ENCODE data around the gene RGS14. TPM values are rescaled to one million over a fixed set of nuclear protein-coding genes. Genes with fewer than 3 reads are reported as not detected.

Gene RGS14
- polyA plus RNA-seq, 1 donor (not counting 4 experiments of a cell fraction or from before 2014, with no cell fraction given), result 8.6 TPM

DNA sequence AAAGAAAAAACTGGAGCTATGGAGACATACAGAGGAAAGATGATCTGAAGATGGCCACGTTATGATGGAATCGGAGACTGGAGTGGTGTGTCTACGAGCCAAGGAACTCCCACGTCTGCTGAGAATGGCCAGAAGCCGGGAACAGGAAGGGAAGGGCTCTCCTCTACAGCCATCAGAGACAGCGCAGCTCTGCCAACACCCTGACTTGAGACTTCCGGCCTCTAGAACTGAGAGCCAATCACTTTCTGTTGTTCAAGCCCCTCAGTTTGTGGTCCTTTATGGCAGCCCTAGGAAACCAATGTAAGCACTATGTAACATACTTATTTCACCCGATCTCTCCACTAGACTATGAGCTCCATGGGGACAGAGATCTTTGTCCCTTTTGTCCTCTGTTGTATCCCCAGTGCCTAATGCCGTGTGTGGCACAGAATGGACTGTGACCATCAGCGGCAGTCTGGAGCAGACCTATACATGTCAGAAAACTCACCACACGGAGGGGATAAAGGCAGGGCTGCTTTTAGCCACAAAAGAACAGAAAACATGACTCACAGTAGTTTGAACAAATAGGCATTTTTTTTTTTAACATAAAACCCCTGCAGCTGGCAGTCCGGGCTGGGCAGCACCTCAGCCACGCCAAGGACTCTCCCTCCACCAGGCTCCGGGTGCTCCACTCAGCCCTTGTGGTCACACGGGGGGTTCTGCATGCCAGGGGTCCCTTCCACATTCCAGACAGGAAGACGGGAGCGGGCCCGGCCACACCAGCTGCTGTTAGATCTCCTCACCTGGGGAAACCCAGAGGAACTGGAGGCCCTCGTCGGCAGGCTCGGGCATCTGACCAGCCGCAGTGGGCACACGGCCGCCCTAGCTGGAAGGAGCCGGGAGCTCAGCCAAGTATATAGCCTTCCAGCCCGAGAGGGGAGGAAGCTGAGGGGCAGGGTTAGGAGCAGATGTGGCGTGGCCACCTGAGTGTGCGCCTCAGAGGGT lies 29.9 kb upstream of the RGS14 start:
- H3K4me3 ChIP-seq (ENCODE audit: control insufficient read depth in 2 of 3, extremely low read depth in 1 of 3, insufficient read depth in 2 of 3, low read depth in 1 of 3, low read length in 3 of 3), result no peak overlapping the region
- H3K4me1 ChIP-seq (ENCODE audit: control insufficient read depth, extremely low read depth, insufficient read depth, low read length), result peaks cover 9% of the 10 kb centered on the region
- FAIRE-seq (no peak), DNase-seq (ENCODE audit: low read depth, low spot score) (no peak)
- dilution Hi-C loops (cut with MboI; ENCODE audit: extremely low pct_ligation_motif_present, low sequenced_read_pairs), result no loop called here
- peaks cover 13 to 24% of the 10 kb centered on the region in 2 experiments for H3K36me3 ChIP-seq (ENCODE audit: control insufficient read depth in 2 of 2, extremely low read depth in 1 of 2, insufficient read depth in 2 of 2, low read length in 2 of 2)
- H3K9me1 ChIP-seq (ENCODE audit: control insufficient read depth, extremely low read depth, insufficient read depth, low read length), result no peaks in the 10 kb centered on the region
- H2AFZ ChIP-seq (ENCODE audit: control insufficient read depth, low read length), result no peak overlapping the region
- TF ChIP-seq CTCF (optimal IDR thresholded peaks at IDR 0.05 in 1 of 3, IDR thresholded peaks at IDR 0.05 in 1 of 3, conservative IDR thresholded peaks at IDR 0.05 in 1 of 3; ENCODE audit: extremely low read depth in 1 of 3, insufficient read depth in 2 of 3, low read length in 3 of 3), result no peak
- no peak for TF ChIP-seq EZH2 (IDR thresholded peaks at IDR 0.05; ENCODE audit: low read length)
- no peaks in the 10 kb centered on the region for H4K20me1 ChIP-seq (ENCODE audit: control insufficient read depth, extremely low read depth, insufficient read depth, low read length)
- H3K9me3 ChIP-seq (ENCODE audit: control insufficient read depth, low read depth, low read length), result no peaks in the 10 kb centered on the region
- H3K79me2 ChIP-seq (ENCODE audit: control insufficient read depth, insufficient read depth, low read length), result no peaks in the 10 kb centered on the region
- H3K27me3 ChIP-seq (ENCODE audit: control insufficient read depth, extremely low read depth, insufficient read depth, low read length), result no peaks in the 10 kb centered on the region
- H3K9ac ChIP-seq (ENCODE audit: control insufficient read depth, extremely low read depth, insufficient read depth, low read length), result no peak overlapping the region
- no peak overlapping the region for H3K4me2 ChIP-seq (ENCODE audit: control insufficient read depth, extremely low read depth, insufficient read depth, low read depth, low read length)
- no peak overlapping the region for H3K27ac ChIP-seq (ENCODE audit: control insufficient read depth, insufficient read depth, low read length)

DNA sequence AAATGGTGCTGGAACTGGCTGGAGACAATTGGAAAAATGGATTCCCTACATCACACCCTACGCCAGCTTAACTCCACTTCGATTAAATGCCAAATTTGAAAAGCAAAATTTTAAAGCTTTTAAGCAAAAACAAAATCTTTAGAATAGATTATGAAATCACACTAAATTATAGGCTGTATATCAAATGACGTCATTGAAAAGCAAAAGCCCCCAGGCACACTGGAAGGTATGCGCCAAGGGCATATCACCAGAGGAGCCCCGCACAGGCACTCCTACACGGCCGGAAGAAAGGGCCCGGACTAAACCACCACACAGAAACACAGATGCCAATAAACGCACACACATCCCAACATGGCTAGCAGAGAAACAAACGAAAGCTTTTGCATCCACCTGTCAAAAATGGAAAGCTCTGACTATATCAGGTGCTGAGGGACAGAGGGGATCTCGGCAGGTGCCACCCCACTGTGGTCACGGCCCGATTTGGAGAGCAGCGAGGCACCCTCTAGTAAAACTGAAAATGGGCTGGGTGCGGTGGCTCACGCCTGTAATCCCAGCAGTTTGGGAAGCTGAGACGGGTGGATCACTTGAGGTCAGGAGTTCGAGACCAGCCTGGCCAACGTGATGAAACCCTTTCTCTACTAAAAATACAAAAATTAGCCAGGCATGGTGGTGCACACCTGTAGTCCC lies 29.0 kb upstream of the RGS14 start:
- Histone ChIP-seq H3K4me1 (ENCODE audit: control insufficient read depth, extremely low read depth, insufficient read depth, low read length) (peaks cover 9% of the 10 kb centered on the region), H4K20me1 (ENCODE audit: control insufficient read depth, extremely low read depth, insufficient read depth, low read length) (no peaks in the 10 kb centered on the region), H3K27ac (ENCODE audit: control insufficient read depth, insufficient read depth, low read length) (no peak overlapping the region), H3K36me3 (ENCODE audit: control insufficient read depth in 2 of 2, extremely low read depth in 1 of 2, insufficient read depth in 2 of 2, low read length in 2 of 2) (peaks cover 18 to 31% of the 10 kb centered on the region in 2 experiments), H3K79me2 (ENCODE audit: control insufficient read depth, insufficient read depth, low read length) (no peaks in the 10 kb centered on the region), H3K9ac (ENCODE audit: control insufficient read depth, extremely low read depth, insufficient read depth, low read length) (no peak overlapping the region), H3K9me3 (ENCODE audit: control insufficient read depth, low read depth, low read length) (no peaks in the 10 kb centered on the region), H3K27me3 (ENCODE audit: control insufficient read depth, extremely low read depth, insufficient read depth, low read length) (no peaks in the 10 kb centered on the region), H3K9me1 (ENCODE audit: control insufficient read depth, extremely low read depth, insufficient read depth, low read length) (no peaks in the 10 kb centered on the region), H3K4me3 (ENCODE audit: control insufficient read depth in 2 of 3, extremely low read depth in 1 of 3, insufficient read depth in 2 of 3, low read depth in 1 of 3, low read length in 3 of 3) (no peak overlapping the region), H2AFZ (ENCODE audit: control insufficient read depth, low read length) (no peak overlapping the region), H3K4me2 (ENCODE audit: control insufficient read depth, extremely low read depth, insufficient read depth, low read depth, low read length) (no peak overlapping the region)
- FAIRE-seq (no peak), DNase-seq (ENCODE audit: low read depth, low spot score) (no peak)
- no peak for TF ChIP-seq CTCF (optimal IDR thresholded peaks at IDR 0.05 in 1 of 3, IDR thresholded peaks at IDR 0.05 in 1 of 3, conservative IDR thresholded peaks at IDR 0.05 in 1 of 3; ENCODE audit: extremely low read depth in 1 of 3, insufficient read depth in 2 of 3, low read length in 3 of 3)
- no peak for TF ChIP-seq EZH2 (IDR thresholded peaks at IDR 0.05; ENCODE audit: low read length)
- dilution Hi-C loops (cut with MboI; ENCODE audit: extremely low pct_ligation_motif_present, low sequenced_read_pairs), result no loop called here
